GM23338 (cell line): ENCODE data around the gene TBP. TPM values are rescaled to one million over a fixed set of nuclear protein-coding genes. Genes with fewer than 3 reads are reported as not detected.

Experiments
- ATAC-seq: fragments of 200-7000 bp; cut with Tn5 transposase; 3 replicates; pipeline ENCODE4 v1.9.1; 2020
- DNase-seq: peaks from one replicate; pipeline ENCODE4 v3.0.0-alpha.2; 2015; ENCODE audit warnings: low spot score
- H2AFZ ChIP-seq: fragments of 200-600 bp; sonication (generic); 2 replicates; pipeline ENCODE4 v1.8.0; 2016; ENCODE audit warnings: antibody characterized with exemption, mild to moderate bottlenecking, moderate library complexity
- H3F3A ChIP-seq: fragments of 200-600 bp; sonication (generic); replicated peaks from 2 replicates; pipeline ENCODE4 v1.8.0; 2017; ENCODE audit warnings: antibody characterized with exemption, mixed run types, low read depth
- H3K27ac ChIP-seq: fragments of 200-600 bp; sonication (generic); 2 replicates; pipeline ENCODE4 v1.6.1; 2016; ENCODE audit warnings: low read depth
- H3K27me3 ChIP-seq: fragments of 200-600 bp; sonication (generic); 2 replicates; pipeline ENCODE4 v1.8.0; 2016; ENCODE audit warnings: mild to moderate bottlenecking, mixed run types, moderate library complexity; ENCODE audit not compliant: insufficient read depth
- H3K36me3 ChIP-seq: fragments of 200-600 bp; sonication (generic); 2 replicates; pipeline ENCODE4 v1.8.0; 2016; ENCODE audit warnings: mild to moderate bottlenecking; ENCODE audit not compliant: insufficient read depth
- H3K4me1 ChIP-seq: fragments of 200-600 bp; sonication (generic); 2 replicates; pipeline ENCODE4 v1.8.0; 2016; ENCODE audit warnings: mild to moderate bottlenecking, moderate library complexity; ENCODE audit not compliant: insufficient read depth
- H3K4me2 ChIP-seq: fragments of 200-600 bp; sonication (generic); 2 replicates; pipeline ENCODE4 v1.7.1; 2017; ENCODE audit warnings: mixed run types
- H3K4me3 ChIP-seq: fragments of 200-600 bp; sonication (generic); 2 replicates; pipeline ENCODE4 v1.6.1; 2016; ENCODE audit warnings: mixed run types
- H3K79me2 ChIP-seq: fragments of 200-600 bp; sonication (generic); replicated peaks from 2 replicates; pipeline ENCODE4 v1.8.0; 2017; ENCODE audit warnings: mild to moderate bottlenecking; ENCODE audit not compliant: insufficient read depth
- H3K9me2 ChIP-seq: fragments of 200-600 bp; sonication (generic); 2 replicates; pipeline ENCODE4 v1.8.0; 2017; ENCODE audit not compliant: insufficient read depth
- H4K20me1 ChIP-seq: fragments of 200-600 bp; sonication (generic); replicated peaks from 2 replicates; pipeline ENCODE4 v1.8.0; 2017; ENCODE audit warnings: mild to moderate bottlenecking; ENCODE audit not compliant: insufficient read depth
- H3K27ac Mint-ChIP-seq: 2 replicates; pipeline ENCODE4 v1.8.0; 2020; ENCODE audit warnings: inconsistent platforms, mild to moderate bottlenecking, moderate library complexity, mixed read lengths
- H3K27me3 Mint-ChIP-seq: 3 replicates; pipeline ENCODE4 v1.8.0; 2022; ENCODE audit warnings: low read depth, mild to moderate bottlenecking, moderate library complexity, mixed read lengths, inconsistent platforms; ENCODE audit not compliant: insufficient read depth, poor library complexity
- H3K36me3 Mint-ChIP-seq: 3 replicates; pipeline ENCODE4 v1.8.0; 2021; ENCODE audit warnings: low read depth, mild to moderate bottlenecking, inconsistent platforms, moderate library complexity, mixed read lengths
- H3K4me1 Mint-ChIP-seq: 3 replicates; pipeline ENCODE4 v1.8.0; 2020; ENCODE audit warnings: mild to moderate bottlenecking, inconsistent platforms, mixed read lengths
- H3K4me3 Mint-ChIP-seq: 3 replicates; pipeline ENCODE4 v1.8.0; 2021; ENCODE audit warnings: moderate library complexity, mild to moderate bottlenecking, inconsistent platforms, mixed read lengths
- H3K9me3 Mint-ChIP-seq: 3 replicates; pipeline ENCODE4 v1.8.0; 2020; ENCODE audit warnings: moderate library complexity, mild to moderate bottlenecking, inconsistent platforms, mixed read lengths
- CREB1 ChIP-seq: fragments of 250-450 bp; sonication (Bioruptor Pico); IDR thresholded peaks from 2 replicates; pipeline ENCODE4 v1.5.0; 2020; ENCODE audit warnings: low read depth, mild to moderate bottlenecking, moderate library complexity
- ETS1 ChIP-seq: IDR thresholded peaks from 2 replicates; pipeline ENCODE4 v1.6.1; 2016; ENCODE audit warnings: antibody characterized with exemption
- EZH2 ChIP-seq: fragments of 200-600 bp; sonication (generic); IDR thresholded peaks from one replicate; pipeline ENCODE4 v1.8.0; 2017; ENCODE audit warnings: antibody characterized with exemption, mild to moderate bottlenecking, low read depth; ENCODE audit not compliant: unreplicated experiment
- EZH2phosphoT487 ChIP-seq: fragments of 200-600 bp; sonication (generic); IDR thresholded peaks from one replicate; pipeline ENCODE4 v1.8.1; 2018; ENCODE audit warnings: antibody characterized with exemption; ENCODE audit not compliant: unreplicated experiment
- JUNB ChIP-seq: IDR thresholded peaks from one replicate; pipeline ENCODE4 v1.6.1; 2016; ENCODE audit warnings: antibody characterized with exemption; ENCODE audit not compliant: unreplicated experiment
- NANOG ChIP-seq: IDR thresholded peaks from 2 replicates; pipeline ENCODE4 v1.6.1; 2016; ENCODE audit warnings: antibody characterized with exemption, borderline replicate concordance
- POLR2AphosphoS5 ChIP-seq: IDR thresholded peaks from 2 replicates; pipeline ENCODE4 v1.6.1; 2016; ENCODE audit warnings: antibody characterized with exemption, low read depth
- REST ChIP-seq: IDR thresholded peaks from one replicate; pipeline ENCODE4 v1.6.1; 2018; ENCODE audit warnings: antibody characterized with exemption; ENCODE audit not compliant: unreplicated experiment
- STAT1 ChIP-seq: IDR thresholded peaks from one replicate; pipeline ENCODE4 v1.6.1; 2016; ENCODE audit warnings: antibody characterized with exemption; ENCODE audit not compliant: unreplicated experiment
- ZNF114 ChIP-seq: fragments of 250-450 bp; sonication (Bioruptor Pico); IDR thresholded peaks from 2 replicates; pipeline ENCODE4 v1.5.0; 2020; ENCODE audit warnings: mild to moderate bottlenecking, moderate library complexity
- ZNF331 ChIP-seq: fragments of 250-450 bp; sonication (Bioruptor Pico); IDR thresholded peaks from 2 replicates; pipeline ENCODE4 v1.5.0; 2020; ENCODE audit warnings: low read depth, mild to moderate bottlenecking, moderate library complexity
- polyA plus RNA-seq: library from polyadenylated mRNA; unstranded; fragments of >200 nt; fragmentation: Nextera tagmentation; extraction: Ambion mirVana; gene quantifications from 2 replicates; pipeline ENCODE4 v1.2.1, GENCODE V29; 2016
- total RNA-seq: library from RNA; depleted of rRNA; stranded (reverse); fragments of >200 nt; shearing (Covaris generic); gene quantifications from 2 replicates; pipeline ENCODE4 v1.2.3, GENCODE V29; 2014
- TF ChIP-seq, protein P1 (sequence below), 2 experiments: fragments of 200-600 bp in 1 of 2; sonication (generic) in 1 of 2; conservative IDR thresholded peaks; 2 replicates each; pipeline versions ENCODE4 v1.5.1 to v1.6.1; 2016 to 2017; ENCODE audit warnings: antibody characterized with exemption in 2 of 2, low read depth in 2 of 2, mild to moderate bottlenecking in 2 of 2, moderate library complexity in 1 of 2

Gene TBP
- total and polyA plus RNA-seq, 2 experiments from 2014 or later: 30.3 to 36.5 TPM

- Histone ChIP-seq H3K9me2 (no peaks in the 10 kb centered on the region), H3K79me2 (no peaks in the 10 kb centered on the region), H3K27ac (no peak overlapping the region), H3K36me3 (peaks cover 6% of the 10 kb centered on the region; the same call in 1 of the 2 replicates), H4K20me1 (no peaks in the 10 kb centered on the region), H3K27me3 (no peaks in the 10 kb centered on the region), H3K4me1 (peaks cover 15% of the 10 kb centered on the region), H3K4me3 (no peak overlapping the region), H3K4me2 (no peak overlapping the region), H3F3A (no peaks in the 10 kb centered on the region), H2AFZ (0 out of 2 replicates have a peak overlapping the region, but pooled peaks have one; percentile 70)
- Mint-ChIP-seq H3K4me1 (peaks cover 23% of the 10 kb centered on the region), H3K4me3 (no peak overlapping the region), H3K27ac (no peak overlapping the region), H3K9me3 (peaks cover 33% of the 10 kb centered on the region), H3K27me3 (peaks cover 5% of the 10 kb centered on the region), H3K36me3 (peaks cover 24% of the 10 kb centered on the region)
- ATAC-seq (no peak), DNase-seq (no peak)
- TF ChIP-seq ETS1 (no peak), NANOG (no peak), CREB1 (no peak), EZH2phosphoT487 (no peak), EZH2 (no peak), ZNF114 (CRISPR knock-in tag) (no peak), ZNF331 (CRISPR knock-in tag) (no peak)
- TF ChIP-seq, protein P1, sequence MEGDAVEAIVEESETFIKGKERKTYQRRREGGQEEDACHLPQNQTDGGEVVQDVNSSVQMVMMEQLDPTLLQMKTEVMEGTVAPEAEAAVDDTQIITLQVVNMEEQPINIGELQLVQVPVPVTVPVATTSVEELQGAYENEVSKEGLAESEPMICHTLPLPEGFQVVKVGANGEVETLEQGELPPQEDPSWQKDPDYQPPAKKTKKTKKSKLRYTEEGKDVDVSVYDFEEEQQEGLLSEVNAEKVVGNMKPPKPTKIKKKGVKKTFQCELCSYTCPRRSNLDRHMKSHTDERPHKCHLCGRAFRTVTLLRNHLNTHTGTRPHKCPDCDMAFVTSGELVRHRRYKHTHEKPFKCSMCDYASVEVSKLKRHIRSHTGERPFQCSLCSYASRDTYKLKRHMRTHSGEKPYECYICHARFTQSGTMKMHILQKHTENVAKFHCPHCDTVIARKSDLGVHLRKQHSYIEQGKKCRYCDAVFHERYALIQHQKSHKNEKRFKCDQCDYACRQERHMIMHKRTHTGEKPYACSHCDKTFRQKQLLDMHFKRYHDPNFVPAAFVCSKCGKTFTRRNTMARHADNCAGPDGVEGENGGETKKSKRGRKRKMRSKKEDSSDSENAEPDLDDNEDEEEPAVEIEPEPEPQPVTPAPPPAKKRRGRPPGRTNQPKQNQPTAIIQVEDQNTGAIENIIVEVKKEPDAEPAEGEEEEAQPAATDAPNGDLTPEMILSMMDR (conservative IDR thresholded peaks at IDR 0.05; ENCODE audit: low read depth in 2 of 2): no peak
Measured at GRCh38 chr6:170596426-170596825, 42.3 kb downstream of the TBP start.

- Mint-ChIP-seq H3K4me3 (no peak overlapping the region), H3K27ac (peak overlapping the region; percentile 31; the same call in 1 of the 2 replicates), H3K27me3 (peaks cover 5% of the 10 kb centered on the region), H3K4me1 (peaks cover 23% of the 10 kb centered on the region), H3K36me3 (peaks cover 15% of the 10 kb centered on the region), H3K9me3 (peaks cover 24% of the 10 kb centered on the region)
- Histone ChIP-seq H3K79me2 (no peaks in the 10 kb centered on the region), H3K27me3 (no peaks in the 10 kb centered on the region), H2AFZ (peak overlapping the region; percentile 70; the same call in 1 of the 2 replicates), H3K27ac (no peak overlapping the region), H3K4me3 (no peak overlapping the region), H4K20me1 (no peaks in the 10 kb centered on the region), H3K4me1 (peaks cover 15% of the 10 kb centered on the region), H3K36me3 (peaks cover 4% of the 10 kb centered on the region; the same call in 1 of the 2 replicates), H3K4me2 (no peak overlapping the region), H3K9me2 (no peaks in the 10 kb centered on the region), H3F3A (no peaks in the 10 kb centered on the region)
- ATAC-seq (no peak), DNase-seq (no peak)
- TF ChIP-seq STAT1: no peak
- TF ChIP-seq JUNB: no peak
- no peak for TF ChIP-seq EZH2
- TF ChIP-seq ZNF114 (CRISPR knock-in tag): no peak
- no peak for TF ChIP-seq POLR2AphosphoS5
- no peak for TF ChIP-seq REST
Measured at GRCh38 chr6:170597278-170597677, 43.1 kb downstream of the TBP start.
